GM12801 (cell line): ENCODE results near the gene MID1.

ENCODE experiments used
- CTCF ChIP-seq: IDR thresholded peaks from one replicate; pipeline ENCODE4 v1.5.1; 2011; ENCODE audit warnings: control low read depth; ENCODE audit not compliant: insufficient read length; ENCODE audit errors: extremely low read depth

MID1 gene

GRCh38 chrX:10465254-10465653 is 155.1 kb downstream of the MID1 start:
- no peak for TF ChIP-seq CTCF

- no peak for TF ChIP-seq CTCF
Observed at GRCh38 chrX:10457092-10457491, 163.3 kb downstream of the MID1 start.

- no peak for TF ChIP-seq CTCF
Observed at GRCh38 chrX:10453945-10454344, 166.4 kb downstream of the MID1 start.

GRCh38 chrX:10450959-10451355 is 169.4 kb downstream of the MID1 start:
- TF ChIP-seq CTCF, result no peak

GRCh38 chrX:10450229-10450958 is 170.0 kb downstream of the MID1 start:
- no peak for TF ChIP-seq CTCF

- TF ChIP-seq CTCF, result no peak
Observed at GRCh38 chrX:10447564-10448214, 172.7 kb downstream of the MID1 start.

GRCh38 chrX:10444204-10444603 is 176.2 kb downstream of the MID1 start:
- TF ChIP-seq CTCF, result no peak
